HepG2 (cell line): Measurements from ENCODE around the gene CD68. TPM values are rescaled to one million over a fixed set of nuclear protein-coding genes. Genes with fewer than 3 reads are reported as not detected.

Experiments used
- ARID2 ChIP-seq: sonication (generic); formaldehyde crosslinking; IDR thresholded peaks from 2 replicates; pipeline ENCODE4 v1.8.1; 2022; ENCODE audit warnings: mild to moderate bottlenecking, missing genetic modification reagents, borderline replicate concordance
- ATF1 ChIP-seq: IDR thresholded peaks from 2 replicates; pipeline ENCODE4 v1.6.1; 2016; ENCODE audit warnings: mild to moderate bottlenecking, control low read depth
- CENPX ChIP-seq: sonication (generic); formaldehyde crosslinking; IDR thresholded peaks from 2 replicates; pipeline ENCODE4 v1.9.0; 2021; ENCODE audit warnings: mild to moderate bottlenecking, missing genetic modification reagents, moderate library complexity
- FOXJ3 ChIP-seq: sonication (generic); formaldehyde crosslinking; IDR thresholded peaks from 2 replicates; pipeline ENCODE4 v1.4.0; 2020; ENCODE audit warnings: missing genetic modification reagents, mild to moderate bottlenecking, borderline replicate concordance
- KAT8 ChIP-seq: IDR thresholded peaks from 2 replicates; pipeline ENCODE4 v1.6.1; 2016; ENCODE audit warnings: missing genetic modification reagents, missing compliant biosample characterization
- MIER3 ChIP-seq: IDR thresholded peaks from 2 replicates; pipeline ENCODE4 v1.6.1; 2016; ENCODE audit warnings: missing compliant biosample characterization, borderline replicate concordance
- NFYC ChIP-seq: IDR thresholded peaks from 2 replicates; pipeline ENCODE4 v1.6.1; 2016; ENCODE audit warnings: missing genetic modification reagents, missing compliant biosample characterization
- RFXAP ChIP-seq: sonication (generic); formaldehyde crosslinking; IDR thresholded peaks from 2 replicates; pipeline ENCODE4 v1.4.0; 2020; ENCODE audit warnings: missing genetic modification reagents, borderline replicate concordance
- SKIL ChIP-seq: sonication (generic); formaldehyde crosslinking; IDR thresholded peaks from 2 replicates; pipeline ENCODE4 v1.8.0; 2022; ENCODE audit warnings: missing genetic modification reagents, mild to moderate bottlenecking, moderate library complexity, borderline replicate concordance
- SOX5 ChIP-seq: IDR thresholded peaks from 2 replicates; pipeline ENCODE4 v1.6.1; 2016; ENCODE audit warnings: borderline replicate concordance
- STAT6 ChIP-seq: sonication (generic); formaldehyde crosslinking; IDR thresholded peaks from 2 replicates; pipeline ENCODE4 v1.4.0; 2020; ENCODE audit warnings: missing genetic modification reagents, mild to moderate bottlenecking, borderline replicate concordance
- TARDBP ChIP-seq: sonication (generic); formaldehyde crosslinking; IDR thresholded peaks from 2 replicates; pipeline ENCODE4 v1.8.0; 2022; ENCODE audit warnings: mild to moderate bottlenecking, missing genetic modification reagents
- ZNF18 ChIP-seq: sonication (generic); formaldehyde crosslinking; IDR thresholded peaks from 2 replicates; pipeline ENCODE4 v1.8.0; 2022; ENCODE audit warnings: mild to moderate bottlenecking, missing genetic modification reagents; ENCODE audit not compliant: insufficient replicate concordance
- ZNF3 ChIP-seq: IDR thresholded peaks from 2 replicates; pipeline ENCODE4 v1.7.0; 2017; ENCODE audit warnings: inconsistent platforms
- polyA plus RNA-seq, 8 experiments: library from polyadenylated mRNA; depleted of rRNA in 3 of 8; stranded (reverse) in 7 of 8; unstranded in 1 of 8; fragments of >200 nt; fragmentation: Illumina TruSeq in 4 of 8; extraction: Trizol in 4 of 8; gene quantifications; 2 replicates each; pipeline versions ENCODE4 v1.2.1 to v1.2.3, GENCODE V29; 2011 to 2016; ENCODE audit warnings: low read depth in 4 of 8, missing spikeins in 1 of 8, mixed read lengths in 1 of 8; ENCODE audit not compliant: insufficient read depth in 1 of 8
- total RNA-seq, 5 experiments: library from RNA; depleted of rRNA; stranded (reverse); fragments of >200 nt; fragmentation: Illumina TruSeq; extraction: Trizol; gene quantifications; 2 replicates each; pipeline ENCODE4 v1.2.3, GENCODE V29; 2016; ENCODE audit warnings: low read depth in 1 of 5

Gene CD68
- total and polyA plus RNA-seq, 2 of the 13 experiments (the other 11 are each of a cell fraction or from before 2014, with no cell fraction given), result 10.3 to 104 TPM

- TF ChIP-seq STAT6 (CRISPR knock-in tag) (no peak), ARID2 (CRISPR knock-in tag) (no peak), RFXAP (CRISPR knock-in tag) (no peak), ATF1 (CRISPR knock-in tag) (no peak; the same call in 1 of the 2 replicates), TARDBP (CRISPR knock-in tag) (peak; percentile 85), ZNF18 (CRISPR knock-in tag) (no peak), SKIL (CRISPR knock-in tag) (no peak; the same call in 1 of the 2 replicates), MIER3 (CRISPR knock-in tag) (peak; percentile 62; the same call in 1 of the 2 replicates), SOX5 (peak; percentile 67; the same call in 1 of the 2 replicates), CENPX (CRISPR knock-in tag) (no peak), KAT8 (peak; percentile 63), NFYC (peak; percentile 43; the same call in 1 of the 2 replicates), FOXJ3 (CRISPR knock-in tag) (no peak), ZNF3 (CRISPR knock-in tag) (no peak)
Observed at GRCh38 chr17:7573324-7574080, 5.9 kb upstream of the CD68 start (continued).
